ENCODE results near the gene MRPL49.
"Not testable (repeated sequence)": the region's sequence is repeated elsewhere in the genome, so short reads cannot be mapped to it uniquely, and the experiment has no call there.

MRPL49 gene

DNA sequence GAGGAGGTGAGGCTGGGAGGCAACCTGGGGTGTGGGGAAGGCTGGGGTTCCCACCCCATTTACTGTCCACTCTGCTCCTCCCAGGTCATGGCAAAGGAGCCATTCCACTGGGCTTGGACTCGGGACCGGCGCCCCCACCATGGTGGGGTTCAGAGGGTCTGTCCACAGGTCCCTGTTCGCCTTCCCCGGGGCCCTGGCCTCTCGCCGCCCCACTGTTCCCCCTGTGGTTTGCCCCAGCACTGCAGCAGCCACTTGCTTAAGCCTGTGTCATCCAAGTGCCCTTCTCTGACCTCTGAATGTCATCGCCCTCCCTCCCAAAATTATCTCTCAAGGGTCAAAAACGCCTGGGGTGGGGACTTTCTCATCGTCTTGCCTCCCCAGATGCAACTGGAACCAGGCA, 50.5 kb downstream of the MRPL49 start:
- DNase-seq: no peak

- not testable (repeated sequence) for DNase-seq
Observed at GRCh38 chr11:65174571-65175010, 52.5 kb downstream of the MRPL49 start.
